GM12874 (cell line): ENCODE measurements around the gene SH2D1B.

Source experiments
- TF ChIP-seq, protein P1 (sequence below): IDR thresholded peaks from 2 replicates; pipeline ENCODE4 v1.5.1; 2011; ENCODE audit warnings: low read depth, mild to moderate bottlenecking, control low read depth, low read length, moderate library complexity; ENCODE audit not compliant: insufficient read depth

SH2D1B gene

DNA sequence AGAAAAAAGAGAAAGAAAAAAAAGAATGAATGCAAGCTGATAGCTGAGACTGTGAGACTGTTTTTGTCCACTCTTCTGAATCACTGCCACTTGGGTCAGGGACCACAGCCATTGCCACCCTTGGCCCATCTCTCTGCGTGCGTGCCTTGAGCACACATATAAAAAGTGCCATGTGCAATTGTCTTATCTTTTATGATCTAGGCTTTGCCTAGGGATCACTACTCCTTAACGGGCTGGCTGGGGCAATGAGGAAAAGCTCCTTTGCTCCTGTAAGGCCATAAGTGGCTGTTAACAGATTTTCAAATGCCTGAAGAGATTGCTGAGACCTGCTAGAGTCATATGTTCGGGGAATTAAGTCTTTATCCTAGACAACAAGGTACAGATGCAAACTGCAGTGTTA, 43.5 kb downstream of the SH2D1B start:
- TF ChIP-seq, protein P1, sequence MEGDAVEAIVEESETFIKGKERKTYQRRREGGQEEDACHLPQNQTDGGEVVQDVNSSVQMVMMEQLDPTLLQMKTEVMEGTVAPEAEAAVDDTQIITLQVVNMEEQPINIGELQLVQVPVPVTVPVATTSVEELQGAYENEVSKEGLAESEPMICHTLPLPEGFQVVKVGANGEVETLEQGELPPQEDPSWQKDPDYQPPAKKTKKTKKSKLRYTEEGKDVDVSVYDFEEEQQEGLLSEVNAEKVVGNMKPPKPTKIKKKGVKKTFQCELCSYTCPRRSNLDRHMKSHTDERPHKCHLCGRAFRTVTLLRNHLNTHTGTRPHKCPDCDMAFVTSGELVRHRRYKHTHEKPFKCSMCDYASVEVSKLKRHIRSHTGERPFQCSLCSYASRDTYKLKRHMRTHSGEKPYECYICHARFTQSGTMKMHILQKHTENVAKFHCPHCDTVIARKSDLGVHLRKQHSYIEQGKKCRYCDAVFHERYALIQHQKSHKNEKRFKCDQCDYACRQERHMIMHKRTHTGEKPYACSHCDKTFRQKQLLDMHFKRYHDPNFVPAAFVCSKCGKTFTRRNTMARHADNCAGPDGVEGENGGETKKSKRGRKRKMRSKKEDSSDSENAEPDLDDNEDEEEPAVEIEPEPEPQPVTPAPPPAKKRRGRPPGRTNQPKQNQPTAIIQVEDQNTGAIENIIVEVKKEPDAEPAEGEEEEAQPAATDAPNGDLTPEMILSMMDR, result no peak

DNA sequence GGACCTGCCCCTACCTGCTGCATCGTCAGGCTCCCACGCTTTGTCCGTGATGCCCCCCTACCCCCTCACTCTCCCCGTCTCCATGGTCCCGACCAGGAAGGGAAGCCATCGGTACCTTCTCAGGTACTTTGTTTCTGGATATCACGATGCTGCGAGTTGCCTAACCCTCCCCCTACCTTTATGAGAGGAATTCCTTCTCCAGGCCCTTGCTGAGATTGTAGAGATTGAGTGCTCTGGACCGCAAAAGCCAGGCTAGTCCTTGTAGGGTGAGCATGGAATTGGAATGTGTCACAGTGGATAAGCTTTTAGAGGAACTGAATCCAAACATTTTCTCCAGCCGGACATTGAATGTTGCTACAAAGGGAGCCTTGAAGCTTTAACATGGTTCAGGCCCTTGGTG, 44.2 kb downstream of the SH2D1B start:
- TF ChIP-seq, protein P1, result no peak

DNA sequence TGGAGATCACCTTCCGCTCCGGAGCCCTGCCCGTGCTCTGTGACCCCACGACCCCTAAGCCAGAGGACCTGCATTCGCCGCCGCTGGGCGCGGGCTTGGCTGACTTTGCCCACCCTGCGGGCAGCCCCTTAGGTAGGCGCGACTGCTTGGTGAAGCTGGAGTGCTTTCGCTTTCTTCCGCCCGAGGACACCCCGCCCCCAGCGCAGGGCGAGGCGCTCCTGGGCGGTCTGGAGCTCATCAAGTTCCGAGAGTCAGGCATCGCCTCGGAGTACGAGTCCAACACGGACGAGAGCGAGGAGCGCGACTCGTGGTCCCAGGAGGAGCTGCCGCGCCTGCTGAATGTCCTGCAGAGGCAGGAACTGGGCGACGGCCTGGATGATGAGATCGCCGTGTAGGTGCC, 44.9 kb downstream of the SH2D1B start:
- TF ChIP-seq, protein P1, result no peak

DNA sequence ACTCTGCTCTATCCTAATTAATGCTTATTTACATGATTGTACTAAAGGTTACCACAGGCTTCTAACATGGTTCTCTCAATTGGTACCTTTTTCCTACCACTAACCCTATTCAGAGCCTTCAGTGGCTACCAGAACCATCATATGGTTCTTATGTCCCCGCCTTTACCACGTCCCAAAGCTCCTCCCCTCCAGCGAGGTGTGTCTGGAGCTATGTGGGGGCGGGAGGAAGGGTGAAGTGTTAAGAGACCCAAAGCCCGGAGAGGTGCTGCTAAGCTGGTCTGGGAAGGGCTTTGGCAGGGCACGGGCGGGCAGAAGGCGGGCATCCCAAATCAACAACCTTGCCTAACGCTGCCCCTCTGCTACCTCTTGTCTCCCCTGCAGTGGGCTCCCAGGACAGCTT, 45.3 kb downstream of the SH2D1B start:
- TF ChIP-seq, protein P1, result no peak

DNA sequence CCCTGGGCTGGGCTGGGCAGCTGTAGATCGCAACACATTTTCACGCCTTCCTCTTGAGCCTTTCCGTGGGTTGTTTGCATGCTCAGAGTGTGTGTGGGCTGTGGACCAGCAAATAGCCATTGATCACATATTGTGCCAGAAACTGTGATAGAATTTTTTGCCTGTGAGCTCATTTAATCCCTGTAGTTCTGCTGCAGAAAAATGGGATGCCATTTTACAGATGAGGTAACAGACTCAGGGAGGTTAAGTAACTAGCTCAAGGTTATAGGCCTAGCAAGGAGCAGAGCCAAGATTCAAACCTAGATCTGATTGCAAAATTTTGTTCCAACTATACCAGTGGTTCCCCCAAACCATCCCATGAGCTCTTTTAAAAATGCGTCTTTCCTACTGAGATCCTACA, 45.8 kb downstream of the SH2D1B start:
- TF ChIP-seq, protein P1, result no peak

DNA sequence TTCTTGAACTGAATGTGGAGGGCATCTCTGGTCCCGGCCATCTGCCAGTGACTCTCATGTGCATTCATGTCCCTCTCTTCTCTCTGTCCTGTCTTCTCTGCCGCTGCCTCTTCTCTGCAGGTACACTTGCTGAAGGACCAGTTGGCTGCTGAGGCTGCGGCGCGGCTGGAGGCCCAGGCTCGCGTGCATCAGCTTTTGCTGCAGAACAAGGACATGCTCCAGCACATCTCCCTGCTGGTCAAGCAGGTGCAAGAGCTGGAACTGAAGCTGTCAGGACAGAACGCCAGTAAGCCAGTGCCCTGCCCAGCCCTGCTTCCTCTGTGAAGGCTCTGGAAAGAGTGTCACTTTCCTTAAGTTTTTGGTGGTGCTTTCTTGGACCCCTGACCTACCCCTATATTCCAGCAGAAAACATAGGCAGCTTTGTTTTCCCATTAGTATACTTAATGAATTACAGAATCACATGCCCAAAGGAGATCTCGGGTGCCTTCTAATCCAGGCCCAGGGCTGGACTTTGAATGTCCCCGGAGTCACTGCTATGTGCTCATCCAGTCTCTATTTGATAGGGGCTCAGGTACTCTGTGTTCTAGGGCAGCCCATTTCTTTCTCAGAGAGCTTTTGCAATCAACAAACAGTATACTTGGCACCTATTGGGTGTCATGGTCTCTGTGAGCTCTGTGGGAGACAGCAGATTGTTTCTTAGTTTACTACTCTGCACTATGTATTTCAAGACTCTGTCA, 46.5 kb downstream of the SH2D1B start:
- TF ChIP-seq, protein P1, result no peak

DNA sequence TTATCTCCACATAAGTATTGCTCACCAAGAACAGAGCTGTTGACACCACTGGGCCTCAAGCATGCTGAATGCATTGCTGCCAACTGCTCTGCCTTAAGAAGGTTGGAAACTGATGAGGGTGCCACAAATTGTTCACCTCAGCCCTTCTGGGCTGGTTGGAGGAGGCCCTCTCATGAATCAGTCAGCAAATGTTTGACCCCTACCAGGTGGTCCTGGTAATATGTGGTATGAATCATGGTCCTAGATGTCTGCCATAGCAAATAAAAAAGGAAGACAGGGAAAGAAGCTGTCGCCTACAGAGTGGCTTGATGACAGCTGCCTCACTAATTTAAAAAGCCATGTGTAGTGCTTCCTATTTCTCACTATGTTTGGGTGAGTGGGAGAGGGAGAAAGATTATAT, 47.4 kb downstream of the SH2D1B start:
- TF ChIP-seq, protein P1, result no peak
